ENCODE data around the gene ACKR3.

The ACKR3 gene

DNA sequence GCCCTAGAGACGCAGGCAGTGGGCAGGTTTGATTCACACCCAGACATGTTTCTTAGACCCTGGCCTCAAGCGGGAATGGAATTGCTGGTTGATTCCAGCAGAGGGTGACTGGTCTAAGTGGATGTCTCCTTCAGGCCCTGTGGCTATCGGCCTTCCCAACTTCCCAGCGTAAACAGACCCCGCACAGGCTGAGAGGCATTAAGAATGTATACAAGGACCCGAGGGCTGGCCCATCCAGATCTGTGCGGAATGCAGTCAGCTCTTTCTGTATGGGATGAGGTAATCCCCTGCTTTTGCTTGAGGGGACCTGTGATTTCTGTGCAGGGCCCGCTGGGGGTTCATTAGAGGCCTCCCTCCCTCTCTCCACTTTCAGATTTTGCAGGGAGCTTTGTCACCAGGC, 6.5 kb downstream of the ACKR3 start:
- no peak for TF ChIP-seq POLR2AphosphoS5 (IDR thresholded peaks at IDR 0.05; ENCODE audit: borderline replicate concordance, low read depth, low read length)
- no peak for TF ChIP-seq EZH2 (IDR thresholded peaks at IDR 0.05)
- TF ChIP-seq FOXP2 (optimal IDR thresholded peaks at IDR 0.05; ENCODE audit: control extremely low read depth, extremely low read length, insufficient read depth): no peak
- no peak for DNase-seq (ENCODE audit: low read depth, low spot score)

DNA sequence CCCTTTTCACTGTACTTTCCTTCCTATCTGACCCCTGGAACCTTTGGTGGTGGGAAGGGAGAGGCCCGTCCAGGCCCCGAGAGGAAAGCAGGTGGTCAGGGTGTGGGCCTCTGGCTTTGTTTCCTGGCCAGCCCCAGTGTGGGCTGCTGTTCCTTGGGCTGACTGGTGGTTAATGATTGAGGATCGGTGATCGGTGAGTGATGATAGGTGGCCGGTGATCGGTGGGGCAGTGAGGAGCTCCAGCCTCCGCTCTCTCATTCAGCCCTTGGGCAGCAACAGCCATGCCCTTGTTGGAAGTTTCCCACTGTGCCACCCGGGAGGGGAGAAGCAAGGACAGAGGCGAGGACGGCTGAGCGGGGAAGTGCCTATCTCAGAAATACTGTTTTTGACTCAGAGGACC, 7.3 kb downstream of the ACKR3 start:
- TF ChIP-seq EZH2 (IDR thresholded peaks at IDR 0.05): no peak
- TF ChIP-seq FOXP2 (optimal IDR thresholded peaks at IDR 0.05; ENCODE audit: control extremely low read depth, extremely low read length, insufficient read depth): no peak
- no peak for TF ChIP-seq POLR2AphosphoS5 (IDR thresholded peaks at IDR 0.05; ENCODE audit: borderline replicate concordance, low read depth, low read length)
- no peak overlapping the region for H3K27ac ChIP-seq
- H3K9me3 ChIP-seq (ENCODE audit: low read depth, low read length): no peaks in the 10 kb centered on the region
- H3K9ac ChIP-seq (ENCODE audit: insufficient read length): no peak overlapping the region
- H3K4me3 ChIP-seq: no peak overlapping the region
- H3K36me3 ChIP-seq (ENCODE audit: insufficient read depth, low read length): no peaks in the 10 kb centered on the region
- no peak for DNase-seq (ENCODE audit: low read depth, low spot score)

More for the DNA sequence above, 6.5 kb downstream of the ACKR3 start:
- H3K4me3 ChIP-seq: no peak overlapping the region
- no peaks in the 10 kb centered on the region for H3K9me3 ChIP-seq (ENCODE audit: low read depth, low read length)
- no peak overlapping the region for H3K9ac ChIP-seq (ENCODE audit: insufficient read length)
- no peak overlapping the region for H3K27ac ChIP-seq
- H3K36me3 ChIP-seq (ENCODE audit: insufficient read depth, low read length): no peaks in the 10 kb centered on the region

DNA sequence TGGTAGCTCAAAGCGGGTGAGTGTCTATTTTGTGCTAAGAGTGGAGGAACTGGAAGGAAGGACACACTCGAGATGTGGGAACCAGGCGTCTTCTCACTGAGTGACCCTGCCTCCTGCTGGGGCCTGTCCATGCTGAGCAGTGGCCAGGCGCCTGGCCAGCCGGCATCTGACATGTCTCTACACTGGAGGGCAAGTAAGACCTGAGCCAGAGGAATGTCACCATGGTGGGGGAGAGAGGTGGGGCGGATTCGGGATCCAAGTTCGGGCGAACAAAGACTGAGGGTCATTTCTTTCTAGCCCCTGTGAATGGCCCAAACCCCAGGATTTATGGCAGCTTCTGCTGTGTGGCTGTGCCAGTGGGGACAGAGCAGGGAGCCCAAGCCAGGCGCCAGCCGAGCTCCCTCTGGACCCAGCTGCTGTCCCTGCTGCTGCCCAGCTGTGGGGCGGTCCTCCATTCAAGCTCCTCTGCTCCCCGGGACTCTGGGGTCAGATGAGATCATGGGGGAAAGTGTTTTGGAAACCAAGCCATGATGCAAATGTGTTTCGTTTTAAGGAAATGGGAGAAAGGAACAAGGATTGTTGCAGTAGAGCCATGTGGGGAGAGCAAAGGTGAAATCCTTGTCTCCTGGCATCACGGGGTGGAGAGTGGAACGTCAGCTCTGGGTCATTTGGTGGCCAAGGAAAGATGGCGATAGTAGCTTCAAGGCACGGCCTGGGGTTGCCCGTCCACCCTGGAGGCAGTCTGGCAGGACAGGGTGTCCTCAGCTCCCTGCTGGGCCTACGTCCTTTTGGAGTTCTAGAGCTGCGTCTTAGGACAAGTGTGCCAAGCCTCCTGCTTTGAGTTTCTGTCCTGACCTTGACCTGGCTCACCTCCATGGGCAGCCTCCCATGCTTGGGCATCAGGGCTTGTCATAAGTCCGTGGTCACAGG, 8.1 kb downstream of the ACKR3 start:
- no peak overlapping the region for H3K9ac ChIP-seq (ENCODE audit: insufficient read length)
- H3K9me3 ChIP-seq (ENCODE audit: low read depth, low read length): no peaks in the 10 kb centered on the region
- no peaks in the 10 kb centered on the region for H3K36me3 ChIP-seq (ENCODE audit: insufficient read depth, low read length)
- DNase-seq (ENCODE audit: low read depth, low spot score): no peak
- TF ChIP-seq FOXP2 (optimal IDR thresholded peaks at IDR 0.05; ENCODE audit: control extremely low read depth, extremely low read length, insufficient read depth) (no peak), POLR2AphosphoS5 (IDR thresholded peaks at IDR 0.05; ENCODE audit: borderline replicate concordance, low read depth, low read length) (no peak), EZH2 (IDR thresholded peaks at IDR 0.05) (no peak)
- no peak overlapping the region for H3K27ac ChIP-seq
- H3K4me3 ChIP-seq: no peak overlapping the region

DNA sequence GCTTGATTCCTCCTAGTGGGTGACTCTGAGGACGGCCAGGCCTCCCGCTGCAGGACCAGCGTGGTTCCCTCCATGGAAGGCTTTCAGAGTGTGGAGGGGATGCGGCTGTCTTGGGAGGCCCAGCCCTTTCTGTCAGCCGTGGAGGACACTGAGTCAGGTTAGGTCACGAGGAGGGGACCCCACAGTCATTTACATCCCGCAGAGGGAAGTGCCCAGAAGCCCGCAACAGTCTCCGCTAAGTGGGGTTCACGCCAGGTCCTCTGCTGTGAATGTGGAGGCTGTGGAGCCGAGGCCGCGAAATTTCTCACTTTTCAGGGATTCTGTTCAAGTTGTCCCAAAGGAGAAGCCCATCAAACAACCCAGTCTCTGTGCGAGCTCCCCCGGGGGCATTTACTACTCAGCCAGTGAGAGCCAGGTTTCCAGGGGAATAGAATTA, 8.8 kb downstream of the ACKR3 start:
- Histone ChIP-seq H3K36me3 (ENCODE audit: insufficient read depth, low read length) (no peaks in the 10 kb centered on the region), H3K9me3 (ENCODE audit: low read depth, low read length) (no peaks in the 10 kb centered on the region), H3K27ac (no peak overlapping the region), H3K9ac (ENCODE audit: insufficient read length) (no peak overlapping the region), H3K4me3 (no peak overlapping the region)
- TF ChIP-seq POLR2AphosphoS5 (IDR thresholded peaks at IDR 0.05; ENCODE audit: borderline replicate concordance, low read depth, low read length) (no peak), EZH2 (IDR thresholded peaks at IDR 0.05) (no peak), FOXP2 (optimal IDR thresholded peaks at IDR 0.05; ENCODE audit: control extremely low read depth, extremely low read length, insufficient read depth) (no peak)
- no peak for DNase-seq (ENCODE audit: low read depth, low spot score)

DNA sequence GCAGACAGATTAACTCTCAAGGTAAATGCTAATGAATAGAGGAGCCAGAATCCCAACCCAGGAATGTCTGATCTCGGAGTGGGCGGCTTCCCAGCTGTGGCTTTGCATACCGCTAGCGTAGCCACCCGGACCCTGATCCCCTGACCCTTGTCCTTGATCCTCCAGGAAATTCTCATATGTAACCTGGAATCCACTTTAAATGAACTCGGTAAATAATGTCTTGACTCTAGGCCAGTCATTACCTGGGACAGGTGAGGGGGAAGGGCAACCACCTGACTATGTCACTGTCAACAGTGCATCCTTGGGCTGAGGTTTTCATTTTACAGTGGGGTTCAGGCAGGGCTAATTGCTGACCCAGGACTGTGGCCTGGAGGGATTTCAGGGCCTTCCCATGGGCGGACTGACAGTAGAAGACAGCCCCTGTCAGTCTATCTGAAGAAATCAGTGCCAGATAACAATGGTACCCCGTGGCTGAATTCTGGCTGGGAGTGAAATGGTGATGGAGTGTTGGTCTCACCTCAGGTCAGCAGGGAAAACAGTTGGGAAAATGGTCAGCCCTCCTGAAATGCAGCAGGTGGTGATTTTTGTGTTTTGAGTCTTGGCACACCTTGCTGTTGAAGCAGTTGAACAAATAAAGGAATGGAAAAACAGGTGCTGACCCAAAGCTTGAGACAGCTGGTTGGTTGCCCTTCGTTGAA, 9.6 kb downstream of the ACKR3 start:
- H3K9me3 ChIP-seq (ENCODE audit: low read depth, low read length): no peaks in the 10 kb centered on the region
- no peak overlapping the region for H3K27ac ChIP-seq
- H3K4me3 ChIP-seq: no peak overlapping the region
- no peak for TF ChIP-seq EZH2 (IDR thresholded peaks at IDR 0.05)
- TF ChIP-seq POLR2AphosphoS5 (IDR thresholded peaks at IDR 0.05; ENCODE audit: borderline replicate concordance, low read depth, low read length): no peak
- no peak for TF ChIP-seq FOXP2 (optimal IDR thresholded peaks at IDR 0.05; ENCODE audit: control extremely low read depth, extremely low read length, insufficient read depth)
- H3K36me3 ChIP-seq (ENCODE audit: insufficient read depth, low read length): no peaks in the 10 kb centered on the region
- H3K9ac ChIP-seq (ENCODE audit: insufficient read length): no peak overlapping the region
- DNase-seq (ENCODE audit: low read depth, low spot score): no peak

DNA sequence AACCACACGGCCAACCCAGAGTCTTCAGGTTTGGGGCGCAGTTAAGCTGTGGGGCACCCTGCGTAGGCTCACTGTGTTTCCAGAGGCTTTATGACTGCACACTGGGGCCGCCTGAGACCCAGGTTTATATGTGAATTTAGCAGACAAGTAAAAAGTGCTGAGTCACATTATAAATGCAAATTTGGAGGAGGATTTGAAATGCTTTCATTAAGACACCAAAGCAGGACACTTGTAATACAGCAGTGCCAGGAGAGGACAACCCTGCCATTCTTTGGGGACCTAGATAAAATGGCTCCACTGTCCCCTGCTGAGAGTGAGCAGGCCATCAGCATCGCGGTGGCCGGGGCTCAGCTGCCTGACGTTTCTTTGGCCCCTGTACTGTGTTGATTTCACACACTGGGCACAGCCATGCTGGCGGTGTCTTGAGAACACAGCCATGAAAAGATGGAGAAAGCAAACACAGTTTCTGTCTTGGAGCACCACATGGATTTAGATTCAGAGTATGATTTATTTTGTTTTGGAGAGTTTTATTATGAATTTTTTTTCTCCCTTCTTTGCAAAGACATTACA, 10.2 kb downstream of the ACKR3 start:
- H3K4me3 ChIP-seq: no peak overlapping the region
- TF ChIP-seq EZH2 (IDR thresholded peaks at IDR 0.05) (no peak), FOXP2 (optimal IDR thresholded peaks at IDR 0.05; ENCODE audit: control extremely low read depth, extremely low read length, insufficient read depth) (no peak), POLR2AphosphoS5 (IDR thresholded peaks at IDR 0.05; ENCODE audit: borderline replicate concordance, low read depth, low read length) (no peak)
- no peaks in the 10 kb centered on the region for H3K36me3 ChIP-seq (ENCODE audit: insufficient read depth, low read length)
- DNase-seq (ENCODE audit: low read depth, low spot score): no peak
- no peak overlapping the region for H3K9ac ChIP-seq (ENCODE audit: insufficient read length)
- H3K9me3 ChIP-seq (ENCODE audit: low read depth, low read length): no peaks in the 10 kb centered on the region
- no peak overlapping the region for H3K27ac ChIP-seq

DNA sequence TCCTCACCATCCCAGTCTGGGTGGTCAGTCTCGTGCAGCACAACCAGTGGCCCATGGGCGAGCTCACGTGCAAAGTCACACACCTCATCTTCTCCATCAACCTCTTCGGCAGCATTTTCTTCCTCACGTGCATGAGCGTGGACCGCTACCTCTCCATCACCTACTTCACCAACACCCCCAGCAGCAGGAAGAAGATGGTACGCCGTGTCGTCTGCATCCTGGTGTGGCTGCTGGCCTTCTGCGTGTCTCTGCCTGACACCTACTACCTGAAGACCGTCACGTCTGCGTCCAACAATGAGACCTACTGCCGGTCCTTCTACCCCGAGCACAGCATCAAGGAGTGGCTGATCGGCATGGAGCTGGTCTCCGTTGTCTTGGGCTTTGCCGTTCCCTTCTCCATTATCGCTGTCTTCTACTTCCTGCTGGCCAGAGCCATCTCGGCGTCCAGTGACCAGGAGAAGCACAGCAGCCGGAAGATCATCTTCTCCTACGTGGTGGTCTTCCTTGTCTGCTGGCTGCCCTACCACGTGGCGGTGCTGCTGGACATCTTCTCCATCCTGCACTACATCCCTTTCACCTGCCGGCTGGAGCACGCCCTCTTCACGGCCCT, 11.2 kb downstream of the ACKR3 start:
- TF ChIP-seq EZH2 (IDR thresholded peaks at IDR 0.05) (no peak), FOXP2 (optimal IDR thresholded peaks at IDR 0.05; ENCODE audit: control extremely low read depth, extremely low read length, insufficient read depth) (no peak), POLR2AphosphoS5 (IDR thresholded peaks at IDR 0.05; ENCODE audit: borderline replicate concordance, low read depth, low read length) (no peak)
- Histone ChIP-seq H3K4me3 (no peak overlapping the region), H3K9ac (ENCODE audit: insufficient read length) (no peak overlapping the region), H3K27ac (no peak overlapping the region), H3K9me3 (ENCODE audit: low read depth, low read length) (no peaks in the 10 kb centered on the region), H3K36me3 (ENCODE audit: insufficient read depth, low read length) (no peaks in the 10 kb centered on the region)
- DNase-seq (ENCODE audit: low read depth, low spot score): no peak

DNA sequence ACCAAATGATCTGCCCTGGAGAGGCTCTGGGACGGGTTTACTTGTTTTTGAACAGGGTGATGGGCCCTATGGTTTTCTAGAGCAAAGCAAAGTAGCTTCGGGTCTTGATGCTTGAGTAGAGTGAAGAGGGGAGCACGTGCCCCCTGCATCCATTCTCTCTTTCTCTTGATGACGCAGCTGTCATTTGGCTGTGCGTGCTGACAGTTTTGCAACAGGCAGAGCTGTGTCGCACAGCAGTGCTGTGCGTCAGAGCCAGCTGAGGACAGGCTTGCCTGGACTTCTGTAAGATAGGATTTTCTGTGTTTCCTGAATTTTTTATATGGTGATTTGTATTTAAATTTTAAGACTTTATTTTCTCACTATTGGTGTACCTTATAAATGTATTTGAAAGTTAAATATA, 11.9 kb downstream of the ACKR3 start:
- DNase-seq (ENCODE audit: low read depth, low spot score): no peak
- no peaks in the 10 kb centered on the region for H3K9me3 ChIP-seq (ENCODE audit: low read depth, low read length)
- H3K27ac ChIP-seq: no peak overlapping the region
- H3K9ac ChIP-seq (ENCODE audit: insufficient read length): no peak overlapping the region
- TF ChIP-seq POLR2AphosphoS5 (IDR thresholded peaks at IDR 0.05; ENCODE audit: borderline replicate concordance, low read depth, low read length): no peak
- TF ChIP-seq FOXP2 (optimal IDR thresholded peaks at IDR 0.05; ENCODE audit: control extremely low read depth, extremely low read length, insufficient read depth): no peak
- no peak overlapping the region for H3K4me3 ChIP-seq
- H3K36me3 ChIP-seq (ENCODE audit: insufficient read depth, low read length): no peaks in the 10 kb centered on the region
